Measurements from ENCODE around the gene NNMT. TPM values are rescaled to one million over a fixed set of nuclear protein-coding genes. Genes with fewer than 3 reads are reported as not detected.

Gene NNMT
- total RNA-seq, 1 experiment from 2014 or later, result 3.6 TPM

GRCh38 chr11:114282488-114282887, 13.7 kb upstream of the NNMT start:
- DNase-seq (ENCODE audit: extremely low read depth, low read depth), result no peak

GRCh38 chr11:114283422-114283821, 12.8 kb upstream of the NNMT start:
- no peak for DNase-seq (ENCODE audit: extremely low read depth, low read depth)

- no peak for DNase-seq (ENCODE audit: extremely low read depth, low read depth)
Observed at GRCh38 chr11:114284021-114284420, 12.2 kb upstream of the NNMT start.

- DNase-seq (ENCODE audit: extremely low read depth, low read depth), result no peak
Observed at GRCh38 chr11:114284914-114285313, 11.3 kb upstream of the NNMT start.

GRCh38 chr11:114285599-114285998, 10.6 kb upstream of the NNMT start:
- no peak for DNase-seq (ENCODE audit: extremely low read depth, low read depth)

GRCh38 chr11:114286229-114286628, 10.0 kb upstream of the NNMT start:
- no peak for DNase-seq (ENCODE audit: extremely low read depth, low read depth)

- DNase-seq (ENCODE audit: extremely low read depth, low read depth), result no peak
Observed at GRCh38 chr11:114287154-114287553, 9.0 kb upstream of the NNMT start.

- DNase-seq (ENCODE audit: extremely low read depth, low read depth), result no peak
Observed at GRCh38 chr11:114288136-114288535, 8.1 kb upstream of the NNMT start.

- no peak for DNase-seq (ENCODE audit: extremely low read depth, low read depth)
Observed at GRCh38 chr11:114289779-114290178, 6.4 kb upstream of the NNMT start.

GRCh38 chr11:114290503-114291235, 5.5 kb upstream of the NNMT start:
- no peak for DNase-seq (ENCODE audit: extremely low read depth, low read depth)

- DNase-seq (ENCODE audit: extremely low read depth, low read depth), result no peak
Observed at GRCh38 chr11:114291381-114291780, 4.8 kb upstream of the NNMT start.

GRCh38 chr11:114291842-114292680, 4.1 kb upstream of the NNMT start:
- no peak for DNase-seq (ENCODE audit: extremely low read depth, low read depth)

GRCh38 chr11:114293201-114293711, 2.9 kb upstream of the NNMT start:
- no peak for DNase-seq (ENCODE audit: extremely low read depth, low read depth)

GRCh38 chr11:114296605-114297372, 590 bp downstream of the NNMT start:
- DNase-seq (ENCODE audit: extremely low read depth, low read depth), result no peak

- DNase-seq (ENCODE audit: extremely low read depth, low read depth), result no peak
Observed at GRCh38 chr11:114297806-114298709, 1.9 kb downstream of the NNMT start.

- DNase-seq (ENCODE audit: extremely low read depth, low read depth), result no peak
Observed at GRCh38 chr11:114298710-114299109, 2.5 kb downstream of the NNMT start.

GRCh38 chr11:114301088-114301487, 4.9 kb downstream of the NNMT start:
- DNase-seq (ENCODE audit: extremely low read depth, low read depth), result no peak

GRCh38 chr11:114301927-114302326, 5.7 kb downstream of the NNMT start:
- no peak for DNase-seq (ENCODE audit: extremely low read depth, low read depth)

GRCh38 chr11:114302663-114303062, 6.5 kb downstream of the NNMT start:
- DNase-seq (ENCODE audit: extremely low read depth, low read depth), result no peak

GRCh38 chr11:114304065-114304464, 7.9 kb downstream of the NNMT start:
- no peak for DNase-seq (ENCODE audit: extremely low read depth, low read depth)
